Prostate gland (tissue), 2 donors: ENCODE results near the gene INPP4B. TPM values are rescaled to one million over a fixed set of nuclear protein-coding genes. Genes with fewer than 3 reads are reported as not detected.

Source experiments
- DNase-seq: peaks from one replicate; pipeline ENCODE4 v3.0.0-alpha.2; 2019; ENCODE audit warnings: low spot score
- H3K27ac ChIP-seq, 2 donors: fragments of 200-600 bp; sonication (generic); 2 replicates each; pipeline ENCODE4 v1.5.1; 2017 to 2019
- H3K27me3 ChIP-seq: fragments of 200-600 bp; sonication (generic); replicated peaks from 2 replicates; pipeline ENCODE4 v1.5.1; 2019; ENCODE audit not compliant: insufficient read depth
- H3K36me3 ChIP-seq, 2 donors: fragments of 200-600 bp; sonication (generic); 1 replicate in 1 of 2; 2 replicates in 1 of 2; pipeline versions ENCODE4 v1.5.1 to v1.8.1; 2017 to 2019
- H3K4me1 ChIP-seq: fragments of 200-600 bp; sonication (generic); replicated peaks from 2 replicates; pipeline ENCODE4 v1.5.1; 2019
- H3K4me3 ChIP-seq, 2 donors: fragments of 200-600 bp; sonication (generic); 2 replicates each; pipeline ENCODE4 v1.5.1; 2017 to 2019
- H3K9me3 ChIP-seq: fragments of 200-600 bp; sonication (generic); 2 replicates; pipeline ENCODE4 v1.5.1; 2017
- CTCF ChIP-seq, 4 experiments: fragments of 200-600 bp in 2 of 4; fragments of 450-650 bp in 2 of 4; sonication (generic) in 2 of 4; IDR thresholded peaks; 1 replicate in 3 of 4; 2 replicates in 1 of 4; pipeline ENCODE4 v1.5.1; 2016 to 2019; ENCODE audit warnings: antibody characterized with exemption in 4 of 4, mild to moderate bottlenecking in 2 of 4, moderate library complexity in 2 of 4
- POLR2A ChIP-seq: fragments of 450-650 bp; IDR thresholded peaks from one replicate; pipeline ENCODE4 v1.6.1; 2016; ENCODE audit warnings: antibody characterized with exemption, mild to moderate bottlenecking
- POLR2AphosphoS5 ChIP-seq: sonication (generic); formaldehyde crosslinking; IDR thresholded peaks from one replicate; pipeline ENCODE4 v1.6.1; 2017; ENCODE audit warnings: antibody characterized with exemption
- WGBS: methylation state at CpG from one replicate; pipeline ENCODE4 v1.1.5; 2018; 5-methylcytosine and 5-hydroxymethylcytosine counted together
- intact Hi-C: fragments of 100-400 bp; cut with DNase I; formaldehyde crosslinking; loops from one replicate; pipeline ENCODE4 v1.14.2; 2022
- total RNA-seq, 2 donors: library from RNA; depleted of rRNA; stranded (reverse); fragments of >200 nt; gene quantifications; one replicate each; pipeline ENCODE4 v1.1.0, GENCODE V29; 2016

The INPP4B gene
- total RNA-seq, 2 donors from 2014 or later, result 22.3 to 49.7 TPM

- no peaks in the 10 kb centered on the region for H3K4me1 ChIP-seq
These were observed 425.6 kb downstream of the INPP4B start for GRCh38 chr4:142420311-142421095.

GRCh38 chr4:142419712-142420111 is 426.4 kb downstream of the INPP4B start:
- TF ChIP-seq POLR2AphosphoS5 (no peak), POLR2A (no peak), CTCF (IDR thresholded peaks at IDR 0.05) (no peak)
- intact Hi-C loops, result no loop called here
- Histone ChIP-seq H3K36me3 (no peaks in the 10 kb centered on the region), H3K4me3 (no peak overlapping the region), H3K27me3 (no peaks in the 10 kb centered on the region), H3K4me1 (no peaks in the 10 kb centered on the region), H3K27ac (no peak overlapping the region), H3K9me3 (no peaks in the 10 kb centered on the region)
- no peak for DNase-seq
- 94% methylated on average over 1 of the region's 1 CpG for WGBS

More at GRCh38 chr4:142420311-142421095, 425.6 kb downstream of the INPP4B start:
- no peak for DNase-seq
- no peaks in the 10 kb centered on the region for H3K9me3 ChIP-seq
- TF ChIP-seq POLR2A (no peak), CTCF (IDR thresholded peaks at IDR 0.05) (no peak), POLR2AphosphoS5 (no peak)
- no peaks in the 10 kb centered on the region for H3K36me3 ChIP-seq
- no peaks in the 10 kb centered on the region for H3K27me3 ChIP-seq
- WGBS, result 95% methylated on average over 3 of the region's 3 CpGs
- H3K4me3 ChIP-seq, result no peak overlapping the region
- intact Hi-C loops, result no loop called here
- no peak overlapping the region for H3K27ac ChIP-seq

GRCh38 chr4:142418697-142419096 is 427.4 kb downstream of the INPP4B start:
- no peak for DNase-seq
- Histone ChIP-seq H3K4me1 (no peaks in the 10 kb centered on the region), H3K4me3 (no peak overlapping the region), H3K36me3 (no peaks in the 10 kb centered on the region), H3K27ac (no peak overlapping the region), H3K9me3 (no peaks in the 10 kb centered on the region), H3K27me3 (no peaks in the 10 kb centered on the region)
- no peak for TF ChIP-seq CTCF (IDR thresholded peaks at IDR 0.05)
- TF ChIP-seq POLR2AphosphoS5, result no peak
- no peak for TF ChIP-seq POLR2A
- intact Hi-C loops, result no loop called here
- WGBS, result 96% methylated on average over 2 of the region's 2 CpGs

- intact Hi-C loops, result no loop called here
- no peak for TF ChIP-seq CTCF (IDR thresholded peaks at IDR 0.05)
- TF ChIP-seq POLR2AphosphoS5, result no peak
- TF ChIP-seq POLR2A, result no peak
- Histone ChIP-seq H3K27ac (no peak overlapping the region), H3K4me1 (no peaks in the 10 kb centered on the region), H3K36me3 (no peaks in the 10 kb centered on the region), H3K4me3 (no peak overlapping the region), H3K27me3 (no peaks in the 10 kb centered on the region), H3K9me3 (no peaks in the 10 kb centered on the region)
- WGBS, result 67% methylated on average over 5 of the region's 5 CpGs
- DNase-seq, result no peak
These were observed 429.3 kb downstream of the INPP4B start for GRCh38 chr4:142416711-142417275.

GRCh38 chr4:142416121-142416520 is 430.0 kb downstream of the INPP4B start:
- TF ChIP-seq POLR2A (no peak), POLR2AphosphoS5 (no peak)
- intact Hi-C loops, result no loop called here
- no peak for DNase-seq
- H3K27ac ChIP-seq, result no peak overlapping the region
- H3K36me3 ChIP-seq, result no peaks in the 10 kb centered on the region
- no peaks in the 10 kb centered on the region for H3K27me3 ChIP-seq
- H3K4me3 ChIP-seq, result no peak overlapping the region
- H3K9me3 ChIP-seq, result no peaks in the 10 kb centered on the region
- no peaks in the 10 kb centered on the region for H3K4me1 ChIP-seq
- WGBS, result 73% methylated on average over 1 of the region's 1 CpG
